H9 (cell line): ENCODE results near the gene GFI1. TPM values are rescaled to one million over a fixed set of nuclear protein-coding genes. Genes with fewer than 3 reads are reported as not detected.

Experiments
- DNase-seq: peaks from one replicate; pipeline ENCODE4 v3.0.0-alpha.2; 2017
- H2AFZ ChIP-seq: one replicate; pipeline ENCODE4 v1.6.1; 2013; ENCODE audit warnings: mild to moderate bottlenecking, low read length, control low read depth, moderate library complexity
- H2AK5ac ChIP-seq: 2 replicates; pipeline ENCODE4 v1.6.1; 2013; ENCODE audit warnings: low read length, control low read depth, mixed read lengths; ENCODE audit not compliant: insufficient read length
- H2BK120ac ChIP-seq: one replicate; pipeline ENCODE4 v1.6.1; 2013; ENCODE audit warnings: low read depth, mild to moderate bottlenecking, low read length, control low read depth, inconsistent platforms; ENCODE audit not compliant: poor library complexity, severe bottlenecking
- H2BK12ac ChIP-seq: 2 replicates; pipeline ENCODE4 v1.6.1; 2013; ENCODE audit warnings: low read length, control low read depth, mixed read lengths, low read depth; ENCODE audit not compliant: insufficient read length
- H2BK15ac ChIP-seq: 2 replicates; pipeline ENCODE4 v1.6.1; 2013; ENCODE audit warnings: low read depth, low read length, control low read depth
- H2BK20ac ChIP-seq: one replicate; pipeline ENCODE4 v1.6.1; 2013; ENCODE audit warnings: low read depth, mild to moderate bottlenecking, low read length, control low read depth, inconsistent platforms; ENCODE audit not compliant: poor library complexity, severe bottlenecking
- H2BK5ac ChIP-seq: 2 replicates; pipeline ENCODE4 v1.6.1; 2013; ENCODE audit warnings: low read length, control low read depth, mixed read lengths; ENCODE audit not compliant: insufficient read length
- H3K14ac ChIP-seq: 2 replicates; pipeline ENCODE4 v1.6.1; 2013; ENCODE audit warnings: low read length, control low read depth; ENCODE audit not compliant: insufficient read depth
- H3K18ac ChIP-seq: 2 replicates; pipeline ENCODE4 v1.6.1; 2013; ENCODE audit warnings: low read depth, mild to moderate bottlenecking, mixed read lengths, low read length, control low read depth; ENCODE audit not compliant: insufficient read length
- H3K23ac ChIP-seq: 2 replicates; pipeline ENCODE4 v1.6.1; 2013; ENCODE audit warnings: low read length, control low read depth, mixed read lengths, low read depth; ENCODE audit not compliant: insufficient read length
- H3K23me2 ChIP-seq: 2 replicates; pipeline ENCODE4 v1.6.1; 2013; ENCODE audit warnings: low read depth, mild to moderate bottlenecking, mixed read lengths, low read length, control low read depth; ENCODE audit not compliant: insufficient read length, poor library complexity, severe bottlenecking
- H3K27ac ChIP-seq: 2 replicates; pipeline ENCODE4 v1.5.1; 2013; ENCODE audit warnings: low read length, control low read depth, mixed read lengths, low read depth; ENCODE audit not compliant: insufficient read length
- H3K27me3 ChIP-seq: 2 replicates; pipeline ENCODE4 v1.6.1; 2013; ENCODE audit warnings: low read length, control low read depth, inconsistent platforms; ENCODE audit not compliant: insufficient read depth
- H3K4ac ChIP-seq: 2 replicates; pipeline ENCODE4 v1.6.1; 2013; ENCODE audit warnings: low read depth, mild to moderate bottlenecking, control low read depth, inconsistent platforms, low read length, moderate library complexity
- H3K4me1 ChIP-seq: 2 replicates; pipeline ENCODE4 v1.6.1; 2013; ENCODE audit warnings: low read length, control low read depth, inconsistent platforms; ENCODE audit not compliant: insufficient read depth
- H3K4me2 ChIP-seq: 2 replicates; pipeline ENCODE4 v1.6.1; 2013; ENCODE audit warnings: low read length, control low read depth, mixed read lengths; ENCODE audit not compliant: insufficient read length, insufficient read depth
- H3K56ac ChIP-seq: 2 replicates; pipeline ENCODE4 v1.6.1; 2013; ENCODE audit warnings: low read depth, mild to moderate bottlenecking, mixed read lengths, low read length, control low read depth; ENCODE audit not compliant: insufficient read length
- H3K79me1 ChIP-seq: 2 replicates; pipeline ENCODE4 v1.6.1; 2013; ENCODE audit warnings: low read depth, mild to moderate bottlenecking, moderate library complexity, low read length, control low read depth, inconsistent platforms; ENCODE audit not compliant: insufficient read depth, poor library complexity, severe bottlenecking
- H3K79me2 ChIP-seq: 2 replicates; pipeline ENCODE4 v1.6.1; 2013; ENCODE audit warnings: low read length, control low read depth, inconsistent platforms; ENCODE audit not compliant: insufficient read depth
- H3K9ac ChIP-seq: 2 replicates; pipeline ENCODE4 v1.6.1; 2013; ENCODE audit warnings: low read length, control low read depth, mixed read lengths; ENCODE audit not compliant: insufficient read length; ENCODE audit errors: extremely low read depth
- H3K9me3 ChIP-seq: one replicate; pipeline ENCODE4 v1.6.1; 2013; ENCODE audit warnings: low read depth, low read length, inconsistent platforms; ENCODE audit not compliant: control insufficient read depth
- H3T11ph ChIP-seq: one replicate; pipeline ENCODE4 v1.6.1; 2013; ENCODE audit warnings: mild to moderate bottlenecking, low read length, control low read depth, inconsistent platforms
- H4K20me1 ChIP-seq: one replicate; pipeline ENCODE4 v1.6.1; 2013; ENCODE audit not compliant: control insufficient read depth, insufficient read length, insufficient read depth
- H4K5ac ChIP-seq: 2 replicates; pipeline ENCODE4 v1.6.1; 2013; ENCODE audit warnings: low read depth, mild to moderate bottlenecking, mixed read lengths, low read length, control low read depth; ENCODE audit not compliant: insufficient read length
- H4K8ac ChIP-seq: replicated peaks from 2 replicates; pipeline ENCODE4 v1.6.1; 2013; ENCODE audit warnings: low read length, control low read depth, mixed read lengths, low read depth; ENCODE audit not compliant: insufficient read length
- H4K91ac ChIP-seq: 2 replicates; pipeline ENCODE4 v1.6.1; 2013; ENCODE audit warnings: low read depth, mild to moderate bottlenecking, moderate library complexity, mixed read lengths, low read length, control low read depth; ENCODE audit not compliant: insufficient read length
- H3K27ac Mint-ChIP-seq, 3 experiments: 2 replicates in 2 of 3; 3 replicates in 1 of 3; pipeline ENCODE4 v1.8.0; 2020 to 2021; ENCODE audit warnings: mixed read lengths in 3 of 3, mild to moderate bottlenecking in 1 of 3, moderate library complexity in 1 of 3
- H3K27me3 Mint-ChIP-seq: 2 replicates; pipeline ENCODE4 v1.8.0; 2021; ENCODE audit warnings: low read depth, mild to moderate bottlenecking, moderate library complexity, mixed read lengths
- H3K36me3 Mint-ChIP-seq, 3 experiments: 2 replicates in 2 of 3; 3 replicates in 1 of 3; pipeline ENCODE4 v1.8.0; 2020 to 2021; ENCODE audit warnings: low read depth in 3 of 3, mixed read lengths in 3 of 3; ENCODE audit not compliant: insufficient read depth in 1 of 3
- H3K4me1 Mint-ChIP-seq, 2 experiments: 2 replicates each; pipeline ENCODE4 v1.8.0; 2020; ENCODE audit warnings: mixed read lengths in 2 of 2
- H3K4me3 Mint-ChIP-seq, 2 experiments: 2 replicates in 1 of 2; 3 replicates in 1 of 2; pipeline ENCODE4 v1.8.0; 2020 to 2021; ENCODE audit warnings: mild to moderate bottlenecking in 2 of 2, mixed read lengths in 2 of 2, moderate library complexity in 1 of 2
- H3K9me3 Mint-ChIP-seq, 2 experiments: 2 replicates in 1 of 2; 3 replicates in 1 of 2; pipeline ENCODE4 v1.8.0; 2020; ENCODE audit warnings: mild to moderate bottlenecking in 2 of 2, mixed read lengths in 2 of 2, moderate library complexity in 1 of 2
- WGBS: extraction: QIAGEN DNeasy Blood & Tissue Kit; methylation state at CpG from one replicate; pipeline ENCODE4 v1.1.7; 2013; ENCODE audit warnings: missing lambda C conversion rate, low lambda C conversion rate, mixed read lengths; ENCODE audit not compliant: insufficient read length; ENCODE audit errors: extremely low coverage; 5-methylcytosine and 5-hydroxymethylcytosine counted together
- total RNA-seq: library from RNA; stranded (reverse); gene quantifications from 2 replicates; pipeline ENCODE4 v1.2.1, GENCODE V29; 2021
- TF ChIP-seq, protein P1 (sequence below): fragments of 200-600 bp; sonication (generic); conservative IDR thresholded peaks from 3 replicates; pipeline ENCODE4 v1.8.0; 2021; ENCODE audit warnings: antibody characterized with exemption, mild to moderate bottlenecking

The GFI1 gene
- total RNA-seq, 1 experiment from 2014 or later: 0.11 TPM

DNA sequence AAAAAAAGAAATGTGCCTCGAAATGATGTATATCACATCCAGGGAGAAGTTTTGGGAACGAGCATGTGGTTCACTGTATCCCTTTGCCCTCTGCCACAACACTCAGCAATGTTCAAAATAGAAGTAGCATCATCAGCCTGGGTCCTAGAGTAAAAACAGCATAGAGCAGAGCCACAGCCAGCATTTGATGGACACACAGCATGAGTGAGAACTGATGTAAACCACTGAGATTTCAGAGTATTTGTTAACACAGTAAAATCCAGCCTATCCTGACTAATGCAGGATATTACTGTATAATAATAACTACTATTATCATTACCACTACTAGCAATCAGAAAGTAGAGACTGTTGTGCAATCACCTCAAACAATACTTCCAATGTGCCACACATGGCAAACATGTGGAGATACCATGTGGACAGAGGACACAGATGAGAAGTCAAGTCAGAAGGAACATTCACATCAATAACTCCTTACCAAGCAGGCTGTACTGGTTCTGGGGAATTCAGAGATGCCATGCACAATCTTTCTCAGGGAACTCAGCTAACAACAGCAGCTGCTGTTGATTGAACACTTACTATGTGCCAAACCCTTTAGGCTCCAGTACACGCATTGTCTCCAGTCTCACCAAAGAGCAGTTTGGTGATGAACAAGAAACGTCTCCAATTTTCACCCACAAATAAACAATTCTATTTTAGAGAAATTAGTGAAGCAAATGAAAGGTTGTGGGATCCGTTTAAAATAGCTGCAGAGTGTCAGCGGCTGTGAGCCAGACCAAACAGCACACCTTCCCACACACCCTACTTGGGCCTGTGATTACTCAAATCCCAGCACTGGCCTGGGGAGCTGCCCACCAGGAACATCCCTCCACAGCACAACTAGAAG is 16.6 kb upstream of the GFI1 start:
- Histone ChIP-seq H3K9me3 (no peaks in the 10 kb centered on the region), H4K5ac (no peak overlapping the region), H2AFZ (no peak overlapping the region), H2BK120ac (no peak overlapping the region), H3T11ph (no peak overlapping the region), H2BK20ac (no peak overlapping the region), H3K14ac (no peak overlapping the region), H3K18ac (no peak overlapping the region), H3K9ac (no peak overlapping the region), H3K79me2 (no peaks in the 10 kb centered on the region), H3K27ac (no peak overlapping the region), H2BK15ac (no peak overlapping the region), H4K20me1 (no peaks in the 10 kb centered on the region), H3K56ac (no peak overlapping the region), H3K4me2 (no peak overlapping the region), H3K23me2 (no peaks in the 10 kb centered on the region), H4K8ac (no peak overlapping the region), H2BK5ac (no peak overlapping the region), H3K27me3 (no peaks in the 10 kb centered on the region), H2AK5ac (no peak overlapping the region), H3K79me1 (no peaks in the 10 kb centered on the region), H3K23ac (no peak overlapping the region), H2BK12ac (no peak overlapping the region), H3K4me1 (no peaks in the 10 kb centered on the region; the same call in 1 of the 2 replicates), H4K91ac (no peak overlapping the region), H3K4ac (no peak overlapping the region)
- H3K27me3 Mint-ChIP-seq: no peaks in the 10 kb centered on the region
- H3K4me1 Mint-ChIP-seq: no peaks in the 10 kb centered on the region
- no peak for DNase-seq
- no peaks in the 10 kb centered on the region; a peak in 1 of 5 replicates for H3K9me3 Mint-ChIP-seq
- no CpG with 5 or more reads among the region's 6 CpGs for WGBS
- no peak overlapping the region for H3K27ac Mint-ChIP-seq
- no peak overlapping the region for H3K4me3 Mint-ChIP-seq
- H3K36me3 Mint-ChIP-seq: 0 out of 7 replicates have a peak, but pooled peaks cover 0 to 1% (median 0%) of the 10 kb centered on the region in 3 experiments
- TF ChIP-seq, protein P1, sequence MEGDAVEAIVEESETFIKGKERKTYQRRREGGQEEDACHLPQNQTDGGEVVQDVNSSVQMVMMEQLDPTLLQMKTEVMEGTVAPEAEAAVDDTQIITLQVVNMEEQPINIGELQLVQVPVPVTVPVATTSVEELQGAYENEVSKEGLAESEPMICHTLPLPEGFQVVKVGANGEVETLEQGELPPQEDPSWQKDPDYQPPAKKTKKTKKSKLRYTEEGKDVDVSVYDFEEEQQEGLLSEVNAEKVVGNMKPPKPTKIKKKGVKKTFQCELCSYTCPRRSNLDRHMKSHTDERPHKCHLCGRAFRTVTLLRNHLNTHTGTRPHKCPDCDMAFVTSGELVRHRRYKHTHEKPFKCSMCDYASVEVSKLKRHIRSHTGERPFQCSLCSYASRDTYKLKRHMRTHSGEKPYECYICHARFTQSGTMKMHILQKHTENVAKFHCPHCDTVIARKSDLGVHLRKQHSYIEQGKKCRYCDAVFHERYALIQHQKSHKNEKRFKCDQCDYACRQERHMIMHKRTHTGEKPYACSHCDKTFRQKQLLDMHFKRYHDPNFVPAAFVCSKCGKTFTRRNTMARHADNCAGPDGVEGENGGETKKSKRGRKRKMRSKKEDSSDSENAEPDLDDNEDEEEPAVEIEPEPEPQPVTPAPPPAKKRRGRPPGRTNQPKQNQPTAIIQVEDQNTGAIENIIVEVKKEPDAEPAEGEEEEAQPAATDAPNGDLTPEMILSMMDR: no peak
